Esophagus (tissue), 2 donors: ENCODE data around the gene OXSR1. TPM values are rescaled to one million over a fixed set of nuclear protein-coding genes. Genes with fewer than 3 reads are reported as not detected.

ENCODE experiments used
- H3K27ac ChIP-seq, 2 donors: one replicate each; pipeline ENCODE4 v1.5.1; 2013; ENCODE audit warnings: low read depth in 2 of 2, mild to moderate bottlenecking in 2 of 2, inconsistent platforms in 1 of 2, low read length in 1 of 2, moderate library complexity in 1 of 2
- H3K27me3 ChIP-seq, 2 donors: one replicate each; pipeline ENCODE4 v1.6.1; 2013; ENCODE audit warnings: low read length in 2 of 2, control low read depth in 1 of 2, mild to moderate bottlenecking in 1 of 2; ENCODE audit not compliant: insufficient read depth in 2 of 2, control insufficient read depth in 1 of 2
- H3K36me3 ChIP-seq, 2 donors: one replicate each; pipeline ENCODE4 v1.6.1; 2013; ENCODE audit warnings: low read length in 1 of 2; ENCODE audit not compliant: control insufficient read depth in 2 of 2, insufficient read depth in 2 of 2
- H3K4me1 ChIP-seq, 2 donors: one replicate each; pipeline ENCODE4 v1.6.1; 2013; ENCODE audit warnings: low read length in 1 of 2; ENCODE audit not compliant: control insufficient read depth in 2 of 2, insufficient read depth in 2 of 2
- H3K4me3 ChIP-seq, 2 donors: one replicate each; pipeline ENCODE4 v1.5.1; 2013; ENCODE audit warnings: low read length in 2 of 2, mild to moderate bottlenecking in 2 of 2, low read depth in 1 of 2, moderate library complexity in 1 of 2
- H3K9me3 ChIP-seq, 2 donors: one replicate each; pipeline ENCODE4 v1.6.1; 2013; ENCODE audit warnings: mild to moderate bottlenecking in 2 of 2, low read depth in 1 of 2, low read length in 1 of 2, moderate library complexity in 1 of 2; ENCODE audit not compliant: control insufficient read depth in 2 of 2, insufficient read depth in 1 of 2
- WGBS, 2 donors: extraction: QIAGEN DNeasy Blood & Tissue Kit; methylation state at CpG; one replicate each; pipeline ENCODE4 v1.1.7; 2013; 5-methylcytosine and 5-hydroxymethylcytosine counted together
- polyA plus RNA-seq, 2 donors: library from polyadenylated mRNA; stranded (reverse); fragments of 200-250 nt; gene quantifications; one replicate each; pipeline ENCODE4 v1.2.3, GENCODE V29; 2013
- donor health status: healthy with polysubstance abuse.
- donor health status: Bipolar disorder and iron deficiency.

Gene OXSR1
- polyA plus RNA-seq, 2 donors, result 21.7 to 27.5 TPM

DNA sequence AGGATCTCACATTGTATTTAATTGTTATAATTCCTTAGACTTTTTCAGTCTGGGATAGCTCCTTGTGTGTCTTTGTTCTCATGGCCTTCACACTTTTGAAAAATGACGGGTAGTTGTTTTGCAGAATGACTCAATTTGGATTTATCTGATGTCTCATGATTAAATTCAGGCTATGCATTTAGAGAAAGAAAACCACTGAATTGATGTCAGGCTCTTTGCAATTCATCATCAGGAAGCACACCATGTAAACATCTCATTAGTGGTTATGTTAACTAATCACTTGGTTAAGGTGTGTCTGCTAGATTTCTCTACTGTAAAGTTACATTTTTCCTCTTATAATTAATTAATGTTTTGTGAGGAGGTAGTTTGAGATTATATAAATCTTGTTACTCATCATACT, 92.2 kb downstream of the OXSR1 start:
- H3K27me3 ChIP-seq, result no peaks in the 10 kb centered on the region
- no peak overlapping the region for H3K27ac ChIP-seq
- no peaks in the 10 kb centered on the region for H3K9me3 ChIP-seq
- H3K36me3 ChIP-seq, result peaks cover 6 to 15% of the 10 kb centered on the region in 2 donors
- H3K4me3 ChIP-seq, result no peak overlapping the region
- H3K4me1 ChIP-seq, result no peaks in the 10 kb centered on the region
- WGBS, 2 donors, result 61 to 63% methylated on average over 1 of the region's 1 CpG

DNA sequence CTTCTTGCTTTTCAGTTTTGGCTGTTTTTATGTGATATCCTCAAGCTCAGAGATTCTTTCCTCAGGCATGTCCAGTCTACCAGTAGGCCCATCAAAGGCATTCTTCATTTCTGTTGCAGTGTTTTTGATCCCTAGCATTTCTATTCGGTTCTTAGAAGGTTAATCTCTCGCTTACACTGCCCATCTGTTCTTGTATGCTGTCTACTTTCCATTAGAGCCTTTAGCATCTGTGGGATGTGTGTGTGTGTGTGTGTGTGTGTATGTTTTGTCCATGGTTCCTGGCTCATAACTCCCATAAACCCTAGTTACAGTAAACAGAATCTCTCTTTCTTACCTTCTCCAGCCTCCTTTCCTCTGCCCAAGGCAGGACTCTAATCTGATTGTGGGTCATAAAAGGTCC, 95.1 kb downstream of the OXSR1 start:
- Histone ChIP-seq H3K27ac (no peak overlapping the region), H3K36me3 (no peaks in the 10 kb centered on the region), H3K4me1 (peaks cover 0 to 7% of the 10 kb centered on the region in 2 donors), H3K27me3 (no peaks in the 10 kb centered on the region), H3K9me3 (no peaks in the 10 kb centered on the region), H3K4me3 (no peak overlapping the region)
- 91 to 92% methylated on average over 2 of the region's 2 CpGs for WGBS, 2 donors

GRCh38 chr3:38264353-38264771, 99.0 kb downstream of the OXSR1 start:
- Histone ChIP-seq H3K27me3 (no peaks in the 10 kb centered on the region), H3K4me1 (peaks cover 0 to 7% of the 10 kb centered on the region in 2 donors), H3K4me3 (no peak overlapping the region), H3K9me3 (no peaks in the 10 kb centered on the region), H3K27ac (no peak overlapping the region), H3K36me3 (no peaks in the 10 kb centered on the region)
- 0% methylated on average over 1 of the region's 1 CpG for WGBS, 2 donors

GRCh38 chr3:38264779-38265178, 99.4 kb downstream of the OXSR1 start:
- Histone ChIP-seq H3K27me3 (no peaks in the 10 kb centered on the region), H3K27ac (no peak overlapping the region), H3K9me3 (no peaks in the 10 kb centered on the region), H3K4me3 (no peak overlapping the region), H3K4me1 (peaks cover 0 to 7% of the 10 kb centered on the region in 2 donors), H3K36me3 (no peaks in the 10 kb centered on the region)
- 88 to 90% methylated on average over 1 of the region's 1 CpG for WGBS, 2 donors

- H3K4me1 ChIP-seq, result peaks cover 0 to 7% of the 10 kb centered on the region in 2 donors
- H3K36me3 ChIP-seq, result no peaks in the 10 kb centered on the region
- no peak within 1 kb of the TSS for H3K27ac ChIP-seq
- no peaks in the 10 kb centered on the region for H3K9me3 ChIP-seq
- 95 to 97% methylated on average over 9 of the region's 9 CpGs for WGBS, 2 donors
- H3K27me3 ChIP-seq, result no peaks in the 10 kb centered on the region
- H3K4me3 ChIP-seq, result no peak within 1 kb of the TSS
Measured at GRCh38 chr3:38265604-38266307, 100.4 kb downstream of the OXSR1 start, which contains the start of gene SLC22A13. Gene SLC22A13, plus strand, starts transcription at chr3:38265812. Its CDS starts 49 bp downstream, at chr3:38265861.

GRCh38 chr3:38266810-38267209, 101.5 kb downstream of the OXSR1 start:
- H3K4me3 ChIP-seq, result no peak overlapping the region
- H3K27ac ChIP-seq, result no peak overlapping the region
- WGBS, 2 donors, result 83 to 87% methylated on average over 1 of the region's 1 CpG
- H3K27me3 ChIP-seq, result no peaks in the 10 kb centered on the region
- no peaks in the 10 kb centered on the region for H3K9me3 ChIP-seq
- H3K4me1 ChIP-seq, result peaks cover 0 to 7% of the 10 kb centered on the region in 2 donors
- H3K36me3 ChIP-seq, result no peaks in the 10 kb centered on the region

- 81 to 88% methylated on average over 2 of the region's 2 CpGs for WGBS, 2 donors
- peaks cover 0 to 7% of the 10 kb centered on the region in 2 donors for H3K4me1 ChIP-seq
- no peak overlapping the region for H3K4me3 ChIP-seq
- no peaks in the 10 kb centered on the region for H3K9me3 ChIP-seq
- H3K27ac ChIP-seq, result no peak overlapping the region
- H3K36me3 ChIP-seq, result no peaks in the 10 kb centered on the region
- no peaks in the 10 kb centered on the region for H3K27me3 ChIP-seq
Measured at GRCh38 chr3:38267662-38268061, 102.3 kb downstream of the OXSR1 start.

GRCh38 chr3:38268087-38268486, 102.8 kb downstream of the OXSR1 start:
- no peak overlapping the region for H3K4me3 ChIP-seq
- H3K27me3 ChIP-seq, result no peaks in the 10 kb centered on the region
- 79 to 81% methylated on average over 5 of the region's 5 CpGs for WGBS, 2 donors
- no peak overlapping the region for H3K27ac ChIP-seq
- H3K36me3 ChIP-seq, result no peaks in the 10 kb centered on the region
- peaks cover 0 to 7% of the 10 kb centered on the region in 2 donors for H3K4me1 ChIP-seq
- no peaks in the 10 kb centered on the region for H3K9me3 ChIP-seq

DNA sequence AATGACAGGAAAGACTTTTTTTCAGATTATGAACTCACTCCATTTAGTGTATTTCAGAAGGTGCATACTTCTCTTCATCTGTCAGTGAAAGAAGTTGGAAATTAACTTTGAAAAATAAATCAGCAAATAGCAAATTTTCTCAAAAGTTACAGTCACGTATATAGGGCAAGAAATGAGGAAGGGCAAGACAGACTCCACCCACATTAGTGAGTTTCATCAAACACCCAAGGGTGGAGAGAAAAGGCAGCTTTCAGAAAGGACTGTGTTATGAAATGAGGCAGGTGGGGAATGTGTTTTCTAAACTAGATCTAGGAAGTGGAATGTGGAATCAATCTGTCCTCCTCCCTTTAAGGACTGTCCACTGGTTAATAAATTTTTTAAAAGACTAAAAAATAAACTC, 103.2 kb downstream of the OXSR1 start:
- H3K27me3 ChIP-seq, result no peaks in the 10 kb centered on the region
- H3K4me1 ChIP-seq, result peaks cover 0 to 7% of the 10 kb centered on the region in 2 donors
- no peaks in the 10 kb centered on the region for H3K36me3 ChIP-seq
- no peaks in the 10 kb centered on the region for H3K9me3 ChIP-seq
- 76 to 87% methylated on average over 1 of the region's 1 CpG for WGBS, 2 donors
- H3K27ac ChIP-seq, result no peak overlapping the region
- H3K4me3 ChIP-seq, result no peak overlapping the region

DNA sequence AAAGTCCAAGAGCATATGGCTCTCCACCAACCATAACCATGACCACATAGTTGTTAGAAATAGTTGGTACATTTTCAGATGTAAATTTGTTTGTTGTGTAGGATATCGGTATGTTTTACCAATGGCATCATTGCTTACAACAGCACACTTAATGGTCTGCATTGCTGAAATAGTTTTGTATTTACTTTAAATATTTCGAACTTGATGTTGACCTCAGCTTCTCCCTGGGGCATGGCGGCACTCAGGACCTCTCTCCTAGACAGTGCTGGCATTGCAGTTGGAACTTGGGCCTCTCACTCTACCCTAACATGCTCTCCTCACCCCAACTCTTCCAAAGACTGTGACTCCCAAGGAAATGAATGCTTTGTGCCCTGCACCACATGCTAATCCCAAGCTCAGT, 105.3 kb downstream of the OXSR1 start:
- Histone ChIP-seq H3K27me3 (no peaks in the 10 kb centered on the region), H3K27ac (no peak overlapping the region), H3K36me3 (peaks cover 0 to 12% of the 10 kb centered on the region in 2 donors), H3K4me1 (no peaks in the 10 kb centered on the region), H3K9me3 (no peaks in the 10 kb centered on the region), H3K4me3 (no peak overlapping the region)
- 84 to 89% methylated on average over 3 of the region's 3 CpGs for WGBS, 2 donors
